Ascending aorta (tissue), 2 donors: ENCODE data around the gene LARGE1. TPM values are rescaled to one million over a fixed set of nuclear protein-coding genes. Genes with fewer than 3 reads are reported as not detected.
"Not testable (repeated sequence)": the region's sequence is repeated elsewhere in the genome, so short reads cannot be mapped to it uniquely, and the experiment has no call there.

ENCODE experiments used
- DNase-seq, 2 donors: peaks; one replicate each; pipeline ENCODE4 v3.0.0-alpha.2; 2019; ENCODE audit warnings: low spot score in 2 of 2
- H3K27ac ChIP-seq, 2 donors: fragments of 200-600 bp; sonication (generic); one replicate each; pipeline ENCODE4 v1.5.1; 2016 to 2017; ENCODE audit warnings: mild to moderate bottlenecking in 1 of 2
- H3K27me3 ChIP-seq: fragments of 200-600 bp; sonication (generic); one replicate; pipeline ENCODE4 v1.5.1; 2017
- H3K36me3 ChIP-seq, 2 donors: fragments of 200-600 bp; sonication (generic); one replicate each; pipeline ENCODE4 v1.5.1; 2016
- H3K4me1 ChIP-seq, 2 donors: fragments of 200-600 bp; sonication (generic); one replicate each; pipeline ENCODE4 v1.5.1; 2016 to 2017; ENCODE audit warnings: mild to moderate bottlenecking in 1 of 2
- H3K4me3 ChIP-seq, 2 donors: fragments of 200-600 bp; sonication (generic); one replicate each; pipeline ENCODE4 v1.5.1; 2016 to 2017; ENCODE audit warnings: mild to moderate bottlenecking in 1 of 2
- H3K9me3 ChIP-seq, 2 donors: fragments of 200-600 bp; sonication (generic); one replicate each; pipeline ENCODE4 v1.5.1; 2016
- intact Hi-C: fragments of 100-400 bp; cut with DNase I; formaldehyde crosslinking; loops from one replicate; pipeline ENCODE4 v1.15.1; 2023
- total RNA-seq: library from RNA; depleted of rRNA; stranded (reverse); fragments of >200 nt; gene quantifications from one replicate; pipeline ENCODE4 v1.1.0, GENCODE V29; 2016
- TF ChIP-seq, protein P1 (sequence below), 3 experiments: fragments of 200-600 bp in 2 of 3; fragments of 450-650 bp in 1 of 3; sonication (generic) in 2 of 3; IDR thresholded peaks; one replicate each; pipeline ENCODE4 v1.5.1; 2016 to 2019; ENCODE audit warnings: antibody characterized with exemption in 3 of 3, mild to moderate bottlenecking in 1 of 3, moderate library complexity in 1 of 3

The LARGE1 gene
- total RNA-seq, 1 donor from 2014 or later: 40.6 TPM

DNA sequence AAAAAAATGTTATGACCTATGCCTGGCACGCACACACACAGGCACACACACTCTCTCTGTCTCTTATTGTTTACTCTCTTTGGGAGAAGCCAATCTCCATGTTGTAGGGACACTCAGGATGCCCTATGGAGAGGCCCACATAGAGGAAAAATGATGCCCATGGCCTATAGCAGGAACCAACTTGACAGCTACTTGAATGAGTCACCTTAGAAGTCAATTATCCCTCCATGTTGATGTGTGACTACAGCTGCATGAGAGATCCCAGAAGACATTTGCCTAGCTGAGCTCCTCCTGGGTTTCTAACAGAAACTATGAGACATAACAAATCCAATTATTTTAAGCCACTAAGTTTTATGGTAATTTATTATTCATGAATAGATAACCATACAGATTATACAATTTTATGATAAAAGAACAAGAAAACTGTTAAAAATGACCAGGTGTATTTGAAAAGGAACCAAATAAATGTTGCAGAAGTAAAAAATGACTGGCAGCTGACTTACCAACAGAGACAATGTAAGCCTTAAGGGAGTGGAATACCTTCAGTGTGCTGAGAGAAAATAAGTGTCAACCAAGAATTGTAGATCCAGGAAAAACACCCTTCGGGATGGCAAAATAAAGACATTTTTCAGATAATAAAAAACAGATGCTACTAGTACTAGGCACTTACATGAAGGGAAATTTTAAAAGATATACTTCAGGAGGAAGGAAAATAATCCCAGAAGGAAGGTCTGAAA, 458.4 kb downstream of the LARGE1 start:
- Histone ChIP-seq H3K9me3 (peaks cover 0 to 5% of the 10 kb centered on the region in 2 donors), H3K4me1 (no peaks in the 10 kb centered on the region), H3K27ac (no peak overlapping the region), H3K27me3 (no peaks in the 10 kb centered on the region), H3K4me3 (no peak overlapping the region), H3K36me3 (no peaks in the 10 kb centered on the region)
- intact Hi-C loops: no loop called here
- no peak for DNase-seq
- TF ChIP-seq, protein P1, sequence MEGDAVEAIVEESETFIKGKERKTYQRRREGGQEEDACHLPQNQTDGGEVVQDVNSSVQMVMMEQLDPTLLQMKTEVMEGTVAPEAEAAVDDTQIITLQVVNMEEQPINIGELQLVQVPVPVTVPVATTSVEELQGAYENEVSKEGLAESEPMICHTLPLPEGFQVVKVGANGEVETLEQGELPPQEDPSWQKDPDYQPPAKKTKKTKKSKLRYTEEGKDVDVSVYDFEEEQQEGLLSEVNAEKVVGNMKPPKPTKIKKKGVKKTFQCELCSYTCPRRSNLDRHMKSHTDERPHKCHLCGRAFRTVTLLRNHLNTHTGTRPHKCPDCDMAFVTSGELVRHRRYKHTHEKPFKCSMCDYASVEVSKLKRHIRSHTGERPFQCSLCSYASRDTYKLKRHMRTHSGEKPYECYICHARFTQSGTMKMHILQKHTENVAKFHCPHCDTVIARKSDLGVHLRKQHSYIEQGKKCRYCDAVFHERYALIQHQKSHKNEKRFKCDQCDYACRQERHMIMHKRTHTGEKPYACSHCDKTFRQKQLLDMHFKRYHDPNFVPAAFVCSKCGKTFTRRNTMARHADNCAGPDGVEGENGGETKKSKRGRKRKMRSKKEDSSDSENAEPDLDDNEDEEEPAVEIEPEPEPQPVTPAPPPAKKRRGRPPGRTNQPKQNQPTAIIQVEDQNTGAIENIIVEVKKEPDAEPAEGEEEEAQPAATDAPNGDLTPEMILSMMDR (IDR thresholded peaks at IDR 0.05): no peak

DNA sequence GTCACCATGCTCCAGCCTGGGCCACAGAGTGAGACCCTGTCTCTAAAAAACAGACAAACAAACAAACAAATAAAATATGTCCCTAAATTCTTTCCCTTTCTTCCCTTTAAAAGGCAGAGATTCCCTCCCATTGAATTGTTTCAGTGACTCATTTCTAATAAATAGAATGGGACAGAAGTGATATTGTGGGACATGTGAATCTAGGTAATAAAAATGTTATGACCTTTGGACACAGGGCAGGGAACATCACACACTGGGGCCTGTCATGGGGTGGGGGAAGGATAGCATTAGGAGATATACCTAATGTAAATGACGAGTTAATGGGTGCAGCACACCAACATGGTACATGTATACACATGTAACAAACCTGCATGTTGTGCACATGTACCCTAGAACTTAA, 459.0 kb downstream of the LARGE1 start:
- H3K27me3 ChIP-seq, H3K4me3 ChIP-seq, H3K9me3 ChIP-seq, H3K4me1 ChIP-seq, H3K27ac ChIP-seq, intact Hi-C loops, DNase-seq, H3K36me3 ChIP-seq: not testable (repeated sequence)

DNA sequence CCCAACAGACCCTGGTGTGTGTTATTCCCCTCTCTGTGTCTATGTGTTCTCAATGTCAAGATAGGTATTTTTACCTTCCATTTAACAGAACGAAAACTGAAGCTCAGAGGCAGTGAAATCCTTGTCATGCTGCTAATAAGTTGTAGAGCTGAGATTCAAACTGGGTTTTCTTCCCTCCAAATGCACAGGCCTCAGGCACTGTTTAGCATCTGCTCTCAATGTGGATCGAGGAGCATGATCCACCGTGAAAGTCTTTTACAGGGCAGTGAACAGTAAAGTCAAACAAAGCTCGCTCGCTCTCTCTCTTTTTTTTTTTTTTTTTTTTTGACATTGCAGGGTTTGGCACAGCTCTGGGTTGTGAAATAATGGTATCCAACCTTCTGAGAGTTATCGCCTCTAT, 461.1 kb downstream of the LARGE1 start:
- H3K36me3 ChIP-seq: no peaks in the 10 kb centered on the region
- no peak overlapping the region for H3K27ac ChIP-seq
- no peak overlapping the region for H3K4me3 ChIP-seq
- H3K27me3 ChIP-seq: no peaks in the 10 kb centered on the region
- TF ChIP-seq, protein P1 (IDR thresholded peaks at IDR 0.05): no peak
- no peaks in the 10 kb centered on the region for H3K4me1 ChIP-seq
- no peak for DNase-seq
- peaks cover 0 to 5% of the 10 kb centered on the region in 2 donors for H3K9me3 ChIP-seq
- intact Hi-C loops: no loop called here

DNA sequence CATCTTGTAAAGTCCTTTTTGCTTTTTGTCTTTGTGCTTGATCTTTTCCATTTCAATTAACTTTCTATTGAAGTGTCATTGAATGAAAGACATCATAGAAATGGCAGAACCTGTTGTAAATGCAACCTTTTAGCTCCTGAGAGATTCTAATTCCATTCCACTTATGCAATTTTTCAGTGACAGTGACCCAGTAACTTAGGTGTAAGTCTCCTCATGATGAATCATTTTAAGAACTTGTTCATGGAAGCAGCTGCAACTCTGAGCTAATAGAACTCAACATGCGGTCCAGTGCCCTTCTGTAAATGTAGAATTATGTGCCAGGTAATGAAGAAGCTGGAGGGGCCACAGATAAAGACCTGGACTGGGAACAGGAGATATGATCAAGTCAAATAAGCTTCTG, 463.8 kb downstream of the LARGE1 start:
- Histone ChIP-seq H3K9me3 (no peaks in the 10 kb centered on the region), H3K27me3 (no peaks in the 10 kb centered on the region), H3K4me1 (no peaks in the 10 kb centered on the region), H3K36me3 (no peaks in the 10 kb centered on the region), H3K27ac (no peak overlapping the region), H3K4me3 (no peak overlapping the region)
- TF ChIP-seq, protein P1 (IDR thresholded peaks at IDR 0.05): no peak
- DNase-seq: no peak
- intact Hi-C loops: no loop called here

DNA sequence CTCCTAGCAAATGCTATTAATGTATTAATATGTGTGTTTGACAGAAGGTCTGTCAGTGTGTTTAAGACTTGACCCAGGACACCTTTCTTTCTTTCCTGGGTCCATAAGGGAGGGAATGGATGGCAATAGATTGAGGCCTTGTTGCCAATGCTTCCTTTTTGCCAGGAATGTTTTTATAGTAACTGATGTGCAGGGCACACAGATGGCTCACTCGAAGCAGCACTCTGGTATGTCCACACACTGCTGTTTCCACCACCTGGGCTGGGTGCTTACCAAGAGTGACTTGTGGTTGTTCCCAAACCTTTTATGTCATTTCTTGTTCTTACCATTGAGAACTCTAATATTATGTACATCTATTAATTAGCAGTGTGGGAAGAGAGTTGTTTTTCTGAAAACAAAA, 465.2 kb downstream of the LARGE1 start:
- Histone ChIP-seq H3K27me3 (no peaks in the 10 kb centered on the region), H3K4me3 (no peak overlapping the region), H3K36me3 (no peaks in the 10 kb centered on the region), H3K4me1 (no peaks in the 10 kb centered on the region), H3K27ac (no peak overlapping the region), H3K9me3 (no peaks in the 10 kb centered on the region)
- TF ChIP-seq, protein P1 (IDR thresholded peaks at IDR 0.05): no peak
- intact Hi-C loops: no loop called here
- DNase-seq: no peak

DNA sequence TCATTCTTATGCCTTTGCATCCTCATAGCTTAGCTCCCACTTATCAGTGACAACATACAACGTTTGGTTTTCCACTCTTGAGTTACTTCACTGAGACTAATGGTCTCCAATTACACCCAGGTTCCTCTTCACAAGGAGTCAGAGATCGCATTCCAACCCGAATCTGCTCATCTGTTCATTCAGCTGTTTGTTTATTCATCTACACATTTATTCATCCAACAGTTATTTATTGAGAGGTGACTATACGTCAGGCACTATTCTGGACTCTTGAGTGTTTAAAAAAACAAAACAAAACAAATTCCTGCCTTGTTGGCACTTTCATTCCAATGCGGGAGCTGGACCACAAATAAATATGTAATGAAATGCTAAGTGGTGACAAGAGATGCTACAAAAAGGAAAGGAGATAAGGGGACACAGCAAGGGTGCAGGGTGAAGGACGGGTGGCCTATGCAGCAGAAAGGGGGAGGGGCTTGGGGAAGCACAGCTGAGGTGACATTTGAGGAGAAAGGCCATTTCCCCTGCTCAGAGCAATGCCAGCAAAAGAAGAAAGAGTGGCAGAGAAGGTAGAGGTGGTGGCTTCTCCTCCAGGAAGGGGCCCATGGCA, 468.3 kb downstream of the LARGE1 start:
- TF ChIP-seq, protein P1 (IDR thresholded peaks at IDR 0.05): no peak
- Histone ChIP-seq H3K4me3 (no peak overlapping the region), H3K27ac (no peak overlapping the region), H3K27me3 (no peaks in the 10 kb centered on the region), H3K4me1 (no peaks in the 10 kb centered on the region), H3K9me3 (no peaks in the 10 kb centered on the region), H3K36me3 (no peaks in the 10 kb centered on the region)
- intact Hi-C loops: no loop called here
- no peak for DNase-seq
